ENCODE results near the gene ZNF24.

DNA sequence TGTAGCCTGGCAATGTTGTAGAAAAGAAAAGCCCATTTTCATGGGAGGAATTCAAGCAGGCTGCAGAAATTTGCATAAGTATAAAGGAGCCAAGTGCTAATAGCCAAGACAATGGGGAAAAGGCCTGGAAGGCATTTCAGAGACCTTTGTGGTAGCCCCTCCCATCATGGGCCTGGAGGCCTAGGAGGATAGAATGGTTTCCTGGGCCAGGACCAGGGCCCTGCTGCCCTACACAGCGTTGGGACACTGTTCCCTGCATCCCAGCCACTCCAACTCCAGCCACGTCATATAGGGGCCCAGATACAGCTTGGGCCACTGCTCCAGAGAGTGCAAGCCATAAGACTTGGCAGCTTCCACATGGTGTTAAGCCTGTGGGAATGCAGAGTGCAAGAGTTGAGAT, 8.1 kb upstream of the ZNF24 start:
- TF ChIP-seq, protein P1, sequence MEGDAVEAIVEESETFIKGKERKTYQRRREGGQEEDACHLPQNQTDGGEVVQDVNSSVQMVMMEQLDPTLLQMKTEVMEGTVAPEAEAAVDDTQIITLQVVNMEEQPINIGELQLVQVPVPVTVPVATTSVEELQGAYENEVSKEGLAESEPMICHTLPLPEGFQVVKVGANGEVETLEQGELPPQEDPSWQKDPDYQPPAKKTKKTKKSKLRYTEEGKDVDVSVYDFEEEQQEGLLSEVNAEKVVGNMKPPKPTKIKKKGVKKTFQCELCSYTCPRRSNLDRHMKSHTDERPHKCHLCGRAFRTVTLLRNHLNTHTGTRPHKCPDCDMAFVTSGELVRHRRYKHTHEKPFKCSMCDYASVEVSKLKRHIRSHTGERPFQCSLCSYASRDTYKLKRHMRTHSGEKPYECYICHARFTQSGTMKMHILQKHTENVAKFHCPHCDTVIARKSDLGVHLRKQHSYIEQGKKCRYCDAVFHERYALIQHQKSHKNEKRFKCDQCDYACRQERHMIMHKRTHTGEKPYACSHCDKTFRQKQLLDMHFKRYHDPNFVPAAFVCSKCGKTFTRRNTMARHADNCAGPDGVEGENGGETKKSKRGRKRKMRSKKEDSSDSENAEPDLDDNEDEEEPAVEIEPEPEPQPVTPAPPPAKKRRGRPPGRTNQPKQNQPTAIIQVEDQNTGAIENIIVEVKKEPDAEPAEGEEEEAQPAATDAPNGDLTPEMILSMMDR (IDR thresholded peaks at IDR 0.05), result no peak
- no peak for TF ChIP-seq POLR2A (IDR thresholded peaks at IDR 0.05)
